Stimulated activated CD4-positive, alpha-beta T cell treated with anti-CD3 and anti-CD28 coated beads, Interleukin-2, amount 100 ng/mL, for 24 hours (primary cell): ENCODE measurements around the gene PRELID1.
A peak's percentile ranks its signal among the peaks of the same experiment; 100 is the strongest.
"Not testable (repeated sequence)": the region's sequence is repeated elsewhere in the genome, so short reads cannot be mapped to it uniquely, and the experiment has no call there.

Experiments
- DNase-seq, 2 donors: peaks; one replicate each; pipeline ENCODE4 v3.0.0-alpha.2; 2020

The PRELID1 gene, protein sequence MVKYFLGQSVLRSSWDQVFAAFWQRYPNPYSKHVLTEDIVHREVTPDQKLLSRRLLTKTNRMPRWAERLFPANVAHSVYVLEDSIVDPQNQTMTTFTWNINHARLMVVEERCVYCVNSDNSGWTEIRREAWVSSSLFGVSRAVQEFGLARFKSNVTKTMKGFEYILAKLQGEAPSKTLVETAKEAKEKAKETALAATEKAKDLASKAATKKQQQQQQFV

GRCh38 chr5:177303121-177303924, at the start of gene PRELID1, which contains the start of gene RAB24:
PRELID1 (plus strand) TSS chr5:177303799; CDS start chr5:177303986, 187 bp downstream.
RAB24 (minus strand) TSS chr5:177303719; CDS start chr5:177303288, 431 bp downstream.
- peak; percentile 92 to 93 for DNase-seq

- no peak for DNase-seq
These were observed 47.3 kb upstream of the PRELID1 start for GRCh38 chr5:177256296-177256695.

DNA sequence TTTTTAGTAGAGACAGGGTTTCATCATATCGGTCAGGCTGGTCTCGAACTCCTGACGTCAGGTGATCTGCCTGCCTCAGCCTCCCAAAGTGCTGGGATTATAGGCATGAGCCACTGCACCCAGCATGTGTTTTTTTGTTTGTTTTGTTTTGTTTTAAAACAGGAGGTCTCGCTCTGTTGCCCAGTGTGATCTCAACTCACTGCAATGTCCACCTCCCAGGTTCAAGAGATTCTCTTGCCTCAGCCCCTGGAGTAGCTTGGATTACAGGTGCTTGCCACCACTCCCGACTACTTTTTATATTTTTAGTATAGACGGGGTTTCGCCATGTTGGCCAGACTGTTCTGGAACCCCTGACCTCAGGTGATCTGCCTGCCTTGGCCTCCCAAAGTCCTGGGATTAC, 44.9 kb upstream of the PRELID1 start:
- DNase-seq = not testable (repeated sequence)

GRCh38 chr5:177260961-177261360, 42.6 kb upstream of the PRELID1 start:
- DNase-seq = no peak

GRCh38 chr5:177261510-177261909, 42.1 kb upstream of the PRELID1 start:
- no peak for DNase-seq

- DNase-seq = no peak
These were observed 39.4 kb upstream of the PRELID1 start for GRCh38 chr5:177264178-177264577.

DNA sequence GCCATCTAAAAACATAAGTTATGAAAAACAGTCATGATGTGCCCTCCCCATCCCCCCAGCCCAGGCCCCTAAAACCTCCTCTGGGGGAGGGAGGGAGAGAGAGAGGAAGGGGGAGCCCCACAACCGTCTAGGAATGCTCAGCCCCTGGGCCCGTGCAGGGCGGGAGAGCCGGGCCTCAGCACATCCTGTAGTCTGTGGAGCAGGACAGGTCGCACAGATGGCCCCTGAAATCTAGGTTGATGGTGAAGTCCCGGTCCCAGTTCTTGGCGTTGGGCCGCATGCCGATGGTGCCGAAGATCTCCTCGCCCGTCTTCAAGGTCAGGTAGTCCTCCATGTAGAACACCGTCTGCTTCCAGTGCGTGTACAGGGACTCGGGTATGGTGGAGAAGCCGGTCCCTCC, 38.2 kb upstream of the PRELID1 start:
- DNase-seq = no peak

DNA sequence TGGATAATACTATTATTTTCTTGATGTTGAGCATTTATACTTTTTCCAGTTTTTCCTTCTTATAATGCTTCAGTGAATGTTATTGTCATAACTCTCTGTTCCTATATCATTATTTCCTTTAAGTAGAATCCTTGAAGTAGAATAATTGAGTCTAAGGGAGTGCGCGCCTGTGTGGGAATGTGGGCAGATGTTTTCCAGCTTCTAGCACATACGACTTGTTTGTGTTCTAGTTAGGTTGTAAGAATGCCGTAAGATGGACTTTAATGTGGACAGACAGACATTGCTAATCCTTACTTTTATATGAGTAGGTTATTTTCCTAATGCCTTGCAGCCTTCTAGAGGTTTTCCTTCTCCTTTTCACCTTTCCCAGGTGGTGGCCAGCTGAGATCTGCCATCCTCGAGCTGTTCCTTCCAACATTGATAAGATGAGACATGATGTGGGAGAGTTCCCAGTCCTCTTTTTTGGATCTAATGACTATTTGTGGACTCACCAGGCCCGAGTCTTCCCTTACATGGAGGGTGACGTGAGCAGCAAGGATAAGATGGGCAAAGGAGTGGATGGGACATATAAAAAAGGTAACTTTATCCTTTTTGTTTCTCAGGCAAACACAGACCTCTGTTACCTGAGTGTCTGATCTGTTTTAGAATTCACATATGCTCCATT, 34.2 kb upstream of the PRELID1 start:
- no peak for DNase-seq

GRCh38 chr5:177269976-177270375, 33.6 kb upstream of the PRELID1 start:
- DNase-seq = no peak

DNA sequence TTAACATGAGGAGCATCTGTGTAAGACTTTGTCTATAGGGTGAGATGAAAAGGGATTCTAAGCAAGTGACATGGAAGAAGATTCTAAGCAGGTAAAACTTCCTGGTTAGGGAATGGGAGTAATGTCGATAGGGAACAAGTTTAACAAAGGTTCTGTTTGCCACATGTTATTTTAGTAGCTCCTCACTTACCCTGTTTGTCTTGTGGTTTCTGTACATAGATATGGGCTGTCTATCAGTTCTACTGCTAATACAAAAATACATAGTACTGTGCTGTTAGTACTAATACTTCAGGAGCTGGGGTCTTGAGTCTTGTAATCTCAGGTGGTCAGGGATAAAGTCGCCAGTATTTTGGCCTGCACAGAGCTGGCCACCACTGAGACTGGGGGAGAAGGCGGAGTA, 32.9 kb upstream of the PRELID1 start:
- no peak for DNase-seq

- no peak for DNase-seq
These were observed 32.5 kb upstream of the PRELID1 start for GRCh38 chr5:177271113-177271512.

GRCh38 chr5:177275883-177276282, 27.7 kb upstream of the PRELID1 start:
- DNase-seq = no peak

GRCh38 chr5:177276886-177277285, 26.7 kb upstream of the PRELID1 start:
- no peak for DNase-seq

DNA sequence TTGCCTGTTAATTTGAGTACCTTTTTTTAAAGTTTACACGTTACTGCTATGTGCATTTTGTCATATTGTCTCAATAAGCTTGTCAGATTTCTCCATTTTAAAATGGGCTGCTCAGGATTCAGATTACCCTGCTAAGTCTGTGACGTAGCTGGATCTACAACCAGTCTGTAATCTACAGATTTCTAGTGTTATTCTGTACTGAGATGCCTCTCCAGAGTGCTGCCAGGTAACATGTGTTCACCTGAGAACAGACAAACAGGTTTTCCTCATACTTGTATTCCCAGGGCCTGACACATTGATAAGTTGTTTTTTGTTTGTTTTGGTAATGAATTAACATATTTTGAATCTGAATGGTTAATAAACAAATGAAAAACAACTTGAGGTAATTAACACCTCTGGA, 15.4 kb upstream of the PRELID1 start:
- DNase-seq = no peak

DNA sequence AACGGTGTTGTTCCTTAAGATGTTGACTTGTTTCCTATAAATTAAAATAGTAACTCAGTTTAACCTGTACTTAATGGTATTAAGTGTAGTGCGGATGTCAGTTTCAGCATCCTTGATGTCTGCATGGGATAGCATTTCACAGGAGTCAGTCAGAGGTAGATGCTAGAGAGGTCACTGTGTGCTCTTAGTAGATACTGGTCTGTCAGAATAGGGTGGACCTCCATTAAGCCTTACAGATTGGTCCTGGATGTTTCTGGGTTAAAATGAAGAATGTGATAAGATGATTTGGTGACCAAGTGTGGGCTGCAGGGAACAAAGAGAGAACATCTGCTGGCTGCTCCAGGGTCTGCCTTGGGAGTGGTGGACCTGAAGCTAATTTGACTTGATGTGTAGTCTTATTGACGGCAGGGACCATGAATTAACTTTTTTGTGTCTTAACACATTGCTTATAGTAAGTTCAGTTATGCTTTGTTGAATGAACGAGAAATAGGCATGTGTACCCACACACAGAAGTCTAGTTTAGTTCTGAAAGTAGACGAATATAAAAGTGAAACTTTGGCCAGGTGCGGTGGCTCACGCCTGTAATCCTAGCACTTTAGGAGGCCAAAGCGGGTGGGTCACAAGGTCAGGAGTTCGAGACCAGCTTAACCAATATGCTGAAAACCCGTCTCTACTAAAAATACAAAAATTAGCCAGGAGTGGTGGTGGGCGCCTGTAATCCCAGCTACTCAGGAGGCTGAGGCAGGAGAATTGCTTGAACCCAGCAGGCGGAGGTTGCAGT, 12.6 kb upstream of the PRELID1 start:
- no peak for DNase-seq

DNA sequence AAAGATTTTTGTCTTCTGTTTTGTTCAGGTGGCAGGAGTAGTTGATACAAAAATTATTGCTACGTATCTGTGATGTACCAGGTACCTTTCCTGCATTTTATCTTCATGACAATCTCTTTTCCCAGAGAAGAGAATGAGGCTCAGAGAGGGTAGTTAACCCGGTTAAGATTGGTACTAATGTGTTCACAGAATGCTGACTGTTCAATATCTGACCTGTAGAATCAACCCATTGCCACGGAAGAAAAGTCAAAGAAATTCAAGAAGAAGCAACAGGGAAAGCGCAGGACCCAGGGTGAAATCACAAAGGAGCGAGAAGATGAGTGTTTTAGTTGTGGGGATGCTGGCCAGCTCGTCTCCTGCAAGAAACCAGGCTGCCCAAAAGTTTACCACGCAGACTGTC, 11.9 kb upstream of the PRELID1 start:
- no peak for DNase-seq

DNA sequence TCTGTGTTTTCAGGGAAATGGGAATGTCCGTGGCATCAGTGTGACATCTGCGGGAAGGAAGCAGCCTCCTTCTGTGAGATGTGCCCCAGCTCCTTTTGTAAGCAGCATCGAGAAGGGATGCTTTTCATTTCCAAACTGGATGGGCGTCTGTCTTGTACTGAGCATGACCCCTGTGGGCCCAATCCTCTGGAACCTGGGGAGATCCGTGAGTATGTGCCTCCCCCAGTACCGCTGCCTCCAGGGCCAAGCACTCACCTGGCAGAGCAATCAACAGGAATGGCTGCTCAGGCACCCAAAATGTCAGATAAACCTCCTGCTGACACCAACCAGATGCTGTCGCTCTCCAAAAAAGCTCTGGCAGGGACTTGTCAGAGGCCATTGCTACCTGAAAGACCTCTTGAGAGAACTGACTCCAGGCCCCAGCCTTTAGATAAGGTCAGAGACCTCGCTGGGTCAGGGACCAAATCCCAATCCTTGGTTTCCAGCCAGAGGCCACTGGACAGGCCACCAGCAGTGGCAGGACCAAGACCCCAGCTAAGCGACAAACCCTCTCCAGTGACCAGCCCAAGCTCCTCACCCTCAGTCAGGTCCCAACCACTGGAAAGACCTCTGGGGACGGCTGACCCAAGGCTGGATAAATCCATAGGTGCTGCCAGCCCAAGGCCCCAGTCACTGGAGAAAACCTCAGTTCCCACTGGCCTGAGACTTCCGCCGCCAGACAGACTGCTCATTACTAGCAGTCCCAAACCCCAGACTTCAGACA, 9.6 kb upstream of the PRELID1 start:
- no peak for DNase-seq

DNA sequence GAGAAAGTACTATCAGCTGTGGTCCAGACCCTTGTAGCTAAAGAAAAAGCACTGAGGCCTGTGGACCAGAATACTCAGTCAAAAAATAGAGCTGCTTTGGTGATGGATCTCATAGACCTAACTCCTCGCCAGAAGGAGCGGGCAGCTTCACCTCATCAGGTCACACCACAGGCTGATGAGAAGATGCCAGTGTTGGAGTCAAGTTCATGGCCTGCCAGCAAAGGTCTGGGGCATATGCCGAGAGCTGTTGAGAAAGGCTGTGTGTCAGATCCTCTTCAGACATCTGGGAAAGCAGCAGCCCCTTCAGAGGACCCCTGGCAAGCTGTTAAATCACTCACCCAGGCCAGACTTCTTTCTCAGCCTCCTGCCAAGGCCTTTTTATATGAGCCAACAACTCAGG, 9.0 kb upstream of the PRELID1 start:
- no peak for DNase-seq

DNA sequence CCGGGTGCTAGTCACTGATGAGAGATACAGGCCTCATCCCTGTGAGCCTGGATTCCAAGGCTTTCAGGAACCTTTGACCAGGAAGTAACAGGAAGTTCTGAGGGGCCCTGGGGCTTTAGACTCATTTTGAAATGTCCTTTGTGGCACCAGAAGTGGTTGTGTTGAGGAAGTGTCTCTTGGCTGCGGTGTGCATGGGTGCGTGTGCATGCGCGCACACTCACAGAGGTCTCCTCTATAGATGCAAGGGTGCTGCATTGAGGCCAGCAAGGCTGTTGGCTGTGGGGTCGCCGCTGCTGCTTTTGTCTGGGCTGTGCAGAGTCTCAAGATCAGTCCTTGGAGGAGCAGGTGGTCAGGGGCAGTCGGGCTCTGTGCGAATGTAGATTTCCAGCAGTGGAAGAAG, 7.7 kb upstream of the PRELID1 start:
- no peak for DNase-seq

DNA sequence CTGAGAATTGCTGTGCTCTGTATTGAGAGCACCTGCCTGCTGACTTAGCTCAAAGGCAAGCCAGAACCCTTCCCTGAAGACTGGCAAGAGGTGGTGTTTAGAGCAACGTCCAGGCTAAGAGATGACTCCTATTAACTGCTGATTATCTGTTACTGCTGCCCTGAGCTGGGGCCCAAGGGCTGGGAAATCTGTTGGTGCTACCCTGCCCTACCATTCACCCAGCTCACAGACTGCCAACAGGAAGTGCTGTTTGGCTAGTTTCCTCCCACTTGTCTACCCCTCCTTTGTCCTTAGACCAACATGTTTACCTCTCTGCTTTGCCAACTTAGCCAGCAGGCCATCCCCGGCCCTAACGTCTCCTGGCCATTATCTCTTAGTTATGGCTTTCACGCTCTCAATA, 7.0 kb upstream of the PRELID1 start:
- no peak for DNase-seq

GRCh38 chr5:177297922-177298321, 5.7 kb upstream of the PRELID1 start:
- no peak for DNase-seq

DNA sequence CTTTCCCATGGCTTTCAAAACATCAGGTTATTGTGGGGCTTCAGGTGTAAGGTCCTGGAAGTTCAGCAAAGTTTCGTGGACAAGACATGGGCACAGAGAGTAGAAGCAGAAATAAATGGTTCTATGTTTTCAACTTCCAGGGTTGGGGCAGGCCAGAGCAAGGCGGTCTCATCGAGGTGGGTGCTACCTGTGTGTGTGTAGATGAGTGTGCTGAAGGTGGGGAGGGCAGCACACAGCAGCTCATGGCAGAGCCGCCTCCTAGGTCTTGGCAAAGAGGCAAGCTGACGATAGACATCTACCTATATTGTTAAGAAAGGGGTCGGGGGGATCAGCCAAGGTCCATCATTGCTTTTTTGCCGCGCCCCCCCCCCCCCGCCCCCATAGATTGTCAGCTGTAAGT, 3.9 kb upstream of the PRELID1 start:
- no peak for DNase-seq
